ENCODE measurements around the gene AKAP6. TPM values are rescaled to one million over a fixed set of nuclear protein-coding genes. Genes with fewer than 3 reads are reported as not detected.

The AKAP6 gene
- total RNA-seq, 4 donors from 2014 or later = 1.1 to 16.0 (median 6.0) TPM

DNA sequence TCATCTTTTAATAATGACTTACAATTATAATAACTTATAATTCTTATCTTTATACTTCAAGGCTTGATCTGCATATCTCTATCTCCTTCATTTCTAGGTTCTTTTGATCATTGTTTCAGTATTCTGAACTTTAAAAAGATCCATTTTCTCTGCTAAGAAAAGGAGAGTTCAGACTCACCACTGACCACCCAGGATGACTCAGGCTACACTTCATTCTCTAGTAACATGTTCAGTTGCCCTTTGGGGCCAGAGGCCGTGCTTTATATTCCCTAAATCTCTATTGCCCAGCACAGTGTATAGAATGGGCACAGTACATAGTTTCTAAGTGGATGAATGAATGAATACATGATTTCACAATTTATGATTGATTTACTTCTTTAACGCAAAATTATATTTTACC is 268.7 kb downstream of the AKAP6 start:
- no peaks in the 10 kb centered on the region for H3K9me3 ChIP-seq
- no peak for DNase-seq
- H3K4me3 ChIP-seq = no peak overlapping the region
- WGBS, 2 donors = 79 to 83% methylated on average over 2 of the region's 2 CpGs
- no peak for TF ChIP-seq POLR2A (IDR thresholded peaks at IDR 0.05)
- TF ChIP-seq, protein P1, sequence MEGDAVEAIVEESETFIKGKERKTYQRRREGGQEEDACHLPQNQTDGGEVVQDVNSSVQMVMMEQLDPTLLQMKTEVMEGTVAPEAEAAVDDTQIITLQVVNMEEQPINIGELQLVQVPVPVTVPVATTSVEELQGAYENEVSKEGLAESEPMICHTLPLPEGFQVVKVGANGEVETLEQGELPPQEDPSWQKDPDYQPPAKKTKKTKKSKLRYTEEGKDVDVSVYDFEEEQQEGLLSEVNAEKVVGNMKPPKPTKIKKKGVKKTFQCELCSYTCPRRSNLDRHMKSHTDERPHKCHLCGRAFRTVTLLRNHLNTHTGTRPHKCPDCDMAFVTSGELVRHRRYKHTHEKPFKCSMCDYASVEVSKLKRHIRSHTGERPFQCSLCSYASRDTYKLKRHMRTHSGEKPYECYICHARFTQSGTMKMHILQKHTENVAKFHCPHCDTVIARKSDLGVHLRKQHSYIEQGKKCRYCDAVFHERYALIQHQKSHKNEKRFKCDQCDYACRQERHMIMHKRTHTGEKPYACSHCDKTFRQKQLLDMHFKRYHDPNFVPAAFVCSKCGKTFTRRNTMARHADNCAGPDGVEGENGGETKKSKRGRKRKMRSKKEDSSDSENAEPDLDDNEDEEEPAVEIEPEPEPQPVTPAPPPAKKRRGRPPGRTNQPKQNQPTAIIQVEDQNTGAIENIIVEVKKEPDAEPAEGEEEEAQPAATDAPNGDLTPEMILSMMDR (IDR thresholded peaks at IDR 0.05) = no peak
- H3K36me3 ChIP-seq = no peaks in the 10 kb centered on the region
- intact Hi-C loops (cut with DNase I) = no loop called here
- H3K27ac ChIP-seq = no peak overlapping the region
- peaks cover 0 to 9% (median 5%) of the 10 kb centered on the region in 3 donors for H3K4me1 ChIP-seq
- H3K27me3 ChIP-seq = no peaks in the 10 kb centered on the region

- DNase-seq = no peak
- Histone ChIP-seq H3K9me3 (no peaks in the 10 kb centered on the region), H3K27ac (no peak overlapping the region), H3K4me1 (no peaks in the 10 kb centered on the region), H3K27me3 (no peaks in the 10 kb centered on the region), H3K36me3 (no peaks in the 10 kb centered on the region), H3K4me3 (no peak overlapping the region)
- TF ChIP-seq, protein P1 (IDR thresholded peaks at IDR 0.05) = no peak
- no peak for TF ChIP-seq POLR2A (IDR thresholded peaks at IDR 0.05)
- 68 to 89% methylated on average over 2 of the region's 2 CpGs for WGBS, 2 donors
- intact Hi-C loops (cut with DNase I) = no loop called here
Measured at GRCh38 chr14:32601069-32601468, 272.0 kb downstream of the AKAP6 start.

DNA sequence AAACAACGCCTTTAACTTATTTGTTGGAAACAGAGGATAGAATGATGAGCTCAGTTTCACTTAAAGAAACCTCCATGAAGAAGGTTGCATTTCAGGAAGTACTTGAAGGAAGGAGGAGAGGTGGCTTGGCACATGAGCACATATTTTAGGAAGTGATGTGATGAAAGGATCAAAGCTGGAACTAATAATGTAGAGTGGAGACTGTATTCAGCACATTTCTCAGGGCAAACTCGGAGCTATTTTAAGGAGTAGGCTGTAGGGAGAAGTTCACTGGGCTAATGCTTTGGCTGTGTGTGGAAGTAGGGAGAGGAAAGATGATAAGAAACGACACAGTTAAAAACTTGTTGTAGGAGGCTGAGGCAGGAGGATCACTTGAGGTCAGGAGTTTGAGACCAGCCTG is 272.8 kb downstream of the AKAP6 start:
- WGBS, 2 donors = 57 to 62% methylated on average over 3 of the region's 3 CpGs
- intact Hi-C loops (cut with DNase I) = no loop called here
- Histone ChIP-seq H3K36me3 (no peaks in the 10 kb centered on the region), H3K9me3 (no peaks in the 10 kb centered on the region), H3K4me1 (no peaks in the 10 kb centered on the region), H3K27me3 (no peaks in the 10 kb centered on the region), H3K27ac (no peak overlapping the region), H3K4me3 (no peak overlapping the region)
- TF ChIP-seq POLR2A (IDR thresholded peaks at IDR 0.05) = no peak
- TF ChIP-seq, protein P1 (IDR thresholded peaks at IDR 0.05) = no peak
- no peak for DNase-seq

- no peaks in the 10 kb centered on the region for H3K36me3 ChIP-seq
- H3K4me3 ChIP-seq = no peak overlapping the region
- no peaks in the 10 kb centered on the region for H3K4me1 ChIP-seq
- H3K9me3 ChIP-seq = no peaks in the 10 kb centered on the region
- intact Hi-C loops (cut with DNase I) = no loop called here
- WGBS, 2 donors = 68 to 83% methylated on average over 7 of the region's 7 CpGs
- no peak overlapping the region for H3K27ac ChIP-seq
- TF ChIP-seq, protein P1 (IDR thresholded peaks at IDR 0.05) = no peak
- no peak for TF ChIP-seq POLR2A (IDR thresholded peaks at IDR 0.05)
- H3K27me3 ChIP-seq = no peaks in the 10 kb centered on the region
- DNase-seq = no peak
Measured at GRCh38 chr14:32602699-32603098, 273.6 kb downstream of the AKAP6 start.

DNA sequence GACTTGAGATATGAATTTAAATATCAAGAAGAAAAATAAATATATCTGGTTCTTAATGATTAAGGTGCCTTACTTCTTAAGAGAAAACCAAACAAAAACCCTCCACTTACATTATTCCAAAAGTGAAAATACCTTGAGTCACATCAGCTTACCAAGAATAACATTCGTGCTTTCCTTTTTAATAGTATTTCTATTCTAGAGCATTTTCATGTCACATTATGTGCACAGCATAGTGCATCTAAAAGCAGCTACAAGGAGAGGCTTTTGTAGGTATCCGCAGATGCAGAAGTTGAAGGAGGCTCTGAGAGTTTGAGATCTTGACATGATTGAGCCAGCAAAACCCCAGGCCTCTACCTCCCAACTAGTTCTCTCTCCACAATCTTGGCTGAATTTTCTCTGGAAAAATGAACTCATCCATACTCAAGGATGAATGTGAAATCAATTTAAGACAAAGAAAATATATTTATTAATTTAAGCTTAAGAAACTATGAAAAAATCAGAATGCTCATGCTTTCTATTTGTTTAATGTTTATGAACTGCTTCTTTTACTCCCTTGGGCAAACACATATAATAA is 275.0 kb downstream of the AKAP6 start:
- no peaks in the 10 kb centered on the region for H3K27me3 ChIP-seq
- H3K4me3 ChIP-seq = no peak overlapping the region
- WGBS, 2 donors = 92 to 93% methylated on average over 2 of the region's 2 CpGs
- no peak overlapping the region for H3K27ac ChIP-seq
- intact Hi-C loops (cut with DNase I) = no loop called here
- TF ChIP-seq POLR2A (IDR thresholded peaks at IDR 0.05) = no peak
- TF ChIP-seq, protein P1 (IDR thresholded peaks at IDR 0.05) = no peak
- H3K9me3 ChIP-seq = no peaks in the 10 kb centered on the region
- no peak for DNase-seq
- H3K36me3 ChIP-seq = no peaks in the 10 kb centered on the region
- peaks cover under 1 to 8% (median 7%) of the 10 kb centered on the region in 3 donors for H3K4me1 ChIP-seq
